Measurements from ENCODE around the gene YIF1B.

Gene YIF1B

GRCh38 chr19:38303517-38304351 is 12.0 kb downstream of the YIF1B start, which contains the start of gene C19orf33:
Gene C19orf33 (plus strand): TSS chr19:38304251. CDS start chr19:38304262, 11 bp downstream.
- no peak for DNase-seq

DNA sequence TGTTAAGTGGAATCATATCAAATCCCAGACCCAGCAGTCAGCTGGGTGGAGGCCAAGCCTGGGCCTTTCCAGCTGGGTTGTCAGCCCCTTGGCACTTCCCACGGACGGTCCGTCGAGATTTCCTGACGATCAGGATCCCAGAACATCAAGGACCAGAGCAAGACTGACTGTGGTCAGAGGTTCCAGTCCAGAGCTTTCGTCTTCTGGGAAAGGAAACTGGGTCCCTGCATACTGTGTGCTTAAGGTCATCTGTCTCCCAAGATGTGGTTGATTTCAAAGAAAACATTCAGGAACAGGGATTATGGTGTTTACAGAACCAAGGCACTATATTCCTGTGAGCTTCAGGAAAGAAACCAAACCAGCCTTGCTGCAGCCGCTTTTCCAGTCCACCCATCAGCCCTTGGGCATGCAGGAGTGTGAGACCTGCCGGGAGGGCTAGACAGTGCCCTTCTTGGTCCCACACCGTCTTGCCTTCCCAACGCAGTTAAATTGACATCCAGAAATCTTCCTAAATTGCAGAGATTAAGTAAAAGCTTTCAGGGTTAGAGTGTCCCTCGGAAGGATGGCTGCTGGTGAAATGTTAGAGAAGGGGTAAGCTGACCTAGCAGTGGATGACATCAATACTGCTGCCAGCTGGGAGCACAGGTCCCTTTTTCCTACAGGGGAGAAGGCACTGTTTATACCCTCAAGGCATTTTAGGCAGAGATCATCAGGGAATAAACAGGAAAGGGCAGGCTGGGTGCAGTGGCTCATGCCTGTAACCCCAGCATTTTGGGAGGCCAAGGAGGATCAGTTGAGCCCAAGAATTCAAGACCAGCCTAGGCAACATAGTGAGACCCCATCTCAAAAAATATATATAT is 16.7 kb downstream of the YIF1B start:
- DNase-seq = no peak

DNA sequence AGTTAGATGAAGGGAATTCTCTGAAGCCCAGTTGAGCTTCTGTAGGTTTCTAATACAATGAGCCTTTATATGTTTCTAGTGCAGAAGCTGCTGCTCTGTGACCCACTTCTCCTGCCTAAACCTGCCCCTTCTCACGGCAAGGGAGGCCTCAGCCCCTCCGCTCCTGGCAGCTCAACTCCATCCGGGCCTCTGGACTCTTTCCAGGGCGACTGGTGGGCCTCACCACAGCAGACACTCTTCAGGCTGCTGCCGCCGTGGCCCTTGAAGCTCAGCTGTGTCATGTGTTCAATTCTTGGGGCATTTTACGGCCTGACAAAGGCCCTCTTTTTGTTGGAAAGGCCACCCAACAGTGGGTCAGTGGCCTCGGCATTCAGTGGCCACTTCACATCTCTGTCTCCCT is 21.7 kb downstream of the YIF1B start:
- no peak for DNase-seq

DNA sequence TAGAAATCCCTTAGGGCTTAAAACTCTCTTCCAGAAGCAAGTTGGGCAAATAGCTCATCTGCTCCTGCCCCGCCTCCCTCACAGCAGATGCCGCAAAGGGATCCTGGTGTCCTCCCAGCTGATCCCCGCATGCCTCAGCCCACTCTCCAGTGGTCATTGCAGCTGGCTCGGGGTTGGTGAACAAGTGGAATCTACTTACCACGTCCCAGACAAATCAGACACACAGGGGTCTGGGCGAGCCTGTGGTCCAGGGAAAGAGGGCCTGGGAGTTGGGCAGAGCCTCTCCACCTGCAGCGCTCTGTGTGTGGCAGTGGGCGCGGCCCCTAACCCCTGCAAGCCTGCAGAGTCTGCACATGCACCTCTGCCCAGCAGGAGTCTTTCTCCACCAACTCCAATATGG is 22.5 kb downstream of the YIF1B start:
- DNase-seq = no peak

GRCh38 chr19:38291855-38292254 is 23.9 kb downstream of the YIF1B start:
- DNase-seq = no peak

DNA sequence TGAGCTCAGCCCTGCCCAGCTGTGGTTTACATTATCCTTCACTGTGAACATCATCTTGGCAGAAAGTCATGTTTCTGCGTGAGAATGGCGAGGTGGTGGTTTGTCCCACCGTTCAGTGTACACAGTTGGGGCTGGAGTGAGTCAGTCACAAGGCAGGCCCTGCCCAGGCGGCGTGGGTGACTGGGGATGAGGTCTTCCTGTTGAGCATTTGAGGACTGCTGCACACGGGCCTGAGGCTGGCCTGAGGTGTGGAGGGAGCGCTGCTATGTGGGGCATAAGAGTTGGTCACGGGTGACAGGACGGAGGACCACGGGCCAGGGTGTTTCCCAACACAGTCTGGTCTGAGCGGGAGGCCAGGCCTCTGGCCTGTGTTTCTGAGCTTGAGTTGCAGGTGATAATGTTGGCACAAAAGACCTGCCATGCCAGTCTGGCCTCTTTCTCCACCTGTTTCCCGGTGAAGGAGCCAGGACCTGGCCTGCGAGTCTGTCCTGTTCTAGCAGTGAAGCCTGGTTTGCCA is 25.1 kb downstream of the YIF1B start:
- no peak for DNase-seq

- DNase-seq = no peak
These were observed 25.8 kb downstream of the YIF1B start for GRCh38 chr19:38289955-38290354.

DNA sequence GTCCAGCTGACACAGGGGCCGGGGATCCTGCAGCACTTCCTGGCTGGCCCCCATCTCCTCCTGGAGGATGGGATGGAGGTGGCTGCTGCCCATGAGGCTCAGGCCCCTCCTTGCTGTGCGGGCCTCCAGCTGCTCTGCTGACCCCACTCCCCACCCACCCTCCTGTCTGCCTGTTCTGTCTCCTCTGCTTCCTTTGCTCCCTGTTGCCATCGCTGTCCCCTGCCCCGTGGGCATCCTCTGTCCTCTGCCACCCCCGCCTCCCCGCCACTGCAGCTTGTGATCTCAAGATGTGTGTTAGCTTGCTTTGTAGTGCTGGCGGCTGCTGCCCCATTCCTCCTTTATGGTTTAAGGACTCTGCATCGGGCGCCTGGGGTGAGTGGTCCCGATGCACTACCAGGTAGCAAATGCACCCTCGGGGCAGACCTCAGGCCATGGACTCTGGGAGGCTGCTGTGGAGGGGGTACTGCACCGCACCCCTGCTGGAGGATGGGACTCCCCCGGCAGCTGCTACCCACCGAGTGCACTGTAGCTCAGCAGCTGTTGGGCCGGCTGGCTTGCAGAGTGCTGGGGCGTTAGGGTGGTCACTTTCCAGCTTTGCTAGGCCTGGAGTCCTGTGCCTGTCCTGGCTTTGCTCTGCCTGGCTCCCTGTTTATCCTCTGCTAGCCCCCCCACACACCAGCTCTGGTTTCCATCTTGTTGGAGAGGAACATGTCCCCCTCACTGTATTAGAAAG is 27.5 kb downstream of the YIF1B start:
- no peak for DNase-seq

DNA sequence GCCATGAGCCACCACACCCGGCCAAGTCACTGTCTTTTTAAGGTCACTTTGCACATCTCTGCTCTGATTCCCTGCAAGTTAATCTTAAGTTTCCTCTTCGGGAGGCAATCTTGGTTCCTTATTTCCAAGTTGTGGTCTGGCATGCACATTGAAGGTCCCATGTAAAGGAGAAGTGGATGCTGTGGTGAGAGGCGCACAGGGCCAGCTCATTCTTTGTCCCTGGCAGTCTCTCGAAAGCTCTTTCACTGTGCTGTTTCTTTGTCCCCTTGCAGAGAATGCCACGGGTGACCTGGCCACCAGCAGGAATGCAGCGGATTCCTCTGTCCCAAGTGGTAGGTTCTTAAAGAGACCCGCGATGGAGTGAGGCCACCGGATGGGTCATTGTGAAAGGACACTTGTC is 28.1 kb downstream of the YIF1B start:
- DNase-seq = no peak

- no peak for DNase-seq
These were observed 30.2 kb downstream of the YIF1B start for GRCh38 chr19:38285567-38285966.

DNA sequence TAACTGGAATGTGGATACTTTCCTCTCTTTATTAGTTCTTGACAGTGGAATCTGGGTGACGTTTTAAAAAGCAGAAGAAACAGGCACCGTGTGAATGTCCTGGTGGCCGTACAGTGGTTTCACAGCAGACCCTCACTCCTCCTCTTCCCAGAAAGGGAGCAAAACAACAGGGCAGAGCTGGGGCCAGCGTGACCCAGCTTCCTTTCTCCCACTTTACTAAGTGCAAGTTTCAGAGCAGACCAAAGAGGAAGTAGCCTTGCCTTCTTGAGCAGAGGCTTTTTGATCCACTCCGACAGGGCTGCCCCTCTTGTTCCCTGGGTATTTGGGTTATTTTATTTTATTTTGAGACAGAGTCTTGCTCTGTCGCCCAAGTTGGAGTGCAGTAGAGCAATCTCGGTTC is 31.3 kb downstream of the YIF1B start:
- DNase-seq = no peak

- no peak for DNase-seq
These were observed 32.5 kb downstream of the YIF1B start for GRCh38 chr19:38283271-38283670.

DNA sequence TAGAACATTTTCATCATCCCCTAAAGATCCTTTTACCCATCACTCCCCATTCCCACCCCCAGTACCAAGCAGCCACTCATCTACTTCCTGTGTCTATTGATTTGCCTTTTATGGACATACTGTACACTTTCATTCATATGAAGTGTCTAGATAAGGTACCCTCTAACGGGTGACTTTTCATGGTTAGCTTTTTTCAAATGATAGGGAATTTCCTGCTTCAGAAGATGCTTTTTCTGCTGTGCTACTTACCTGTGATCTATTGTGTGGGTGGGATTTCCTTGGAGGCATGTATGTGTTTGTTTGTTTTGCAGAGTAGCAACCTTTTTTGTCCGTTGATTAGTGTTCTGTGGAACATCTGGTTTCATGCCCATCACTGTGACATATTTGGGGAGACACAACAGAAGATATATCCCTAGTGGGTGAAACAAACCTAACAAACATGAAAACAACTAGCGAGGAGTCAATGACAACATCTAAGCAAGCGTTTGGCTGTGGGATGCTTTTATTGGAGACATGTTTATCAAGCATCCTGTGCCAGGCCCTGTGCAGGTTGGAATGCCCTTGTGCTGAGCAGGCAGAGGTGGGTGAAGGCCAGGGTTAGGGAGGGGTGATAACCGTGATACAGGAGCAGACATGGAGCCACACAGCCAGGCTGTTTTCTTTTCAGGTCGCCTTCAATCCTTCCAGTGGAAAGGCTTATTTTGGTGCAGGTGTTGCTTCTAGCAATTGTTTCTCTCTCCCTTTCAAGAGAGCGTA is 33.8 kb downstream of the YIF1B start:
- no peak for DNase-seq

GRCh38 chr19:38280030-38280921 is 35.5 kb downstream of the YIF1B start:
- no peak for DNase-seq

DNA sequence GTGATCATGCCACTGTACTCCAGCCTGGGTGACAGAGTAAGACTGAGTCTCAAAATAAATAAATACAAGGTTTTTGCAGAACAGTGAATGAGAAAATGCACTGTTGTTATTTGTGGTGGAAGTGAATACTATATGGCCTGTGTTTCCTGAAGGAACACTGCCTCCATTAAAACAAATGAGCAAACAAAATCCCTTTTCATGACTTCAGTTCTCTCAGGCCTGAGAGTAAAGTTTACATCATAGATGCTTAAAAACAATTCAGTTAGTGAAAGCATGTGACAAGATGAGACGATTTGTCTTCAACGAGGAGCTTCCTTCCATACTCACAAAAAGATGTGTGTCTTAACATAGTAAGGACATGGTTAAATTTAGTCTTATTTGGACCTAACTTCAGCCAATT is 37.0 kb downstream of the YIF1B start:
- no peak for DNase-seq

GRCh38 chr19:38277969-38278680 is 37.6 kb downstream of the YIF1B start:
- DNase-seq = no peak

- DNase-seq = no peak
These were observed 38.2 kb downstream of the YIF1B start for GRCh38 chr19:38277549-38277948.

DNA sequence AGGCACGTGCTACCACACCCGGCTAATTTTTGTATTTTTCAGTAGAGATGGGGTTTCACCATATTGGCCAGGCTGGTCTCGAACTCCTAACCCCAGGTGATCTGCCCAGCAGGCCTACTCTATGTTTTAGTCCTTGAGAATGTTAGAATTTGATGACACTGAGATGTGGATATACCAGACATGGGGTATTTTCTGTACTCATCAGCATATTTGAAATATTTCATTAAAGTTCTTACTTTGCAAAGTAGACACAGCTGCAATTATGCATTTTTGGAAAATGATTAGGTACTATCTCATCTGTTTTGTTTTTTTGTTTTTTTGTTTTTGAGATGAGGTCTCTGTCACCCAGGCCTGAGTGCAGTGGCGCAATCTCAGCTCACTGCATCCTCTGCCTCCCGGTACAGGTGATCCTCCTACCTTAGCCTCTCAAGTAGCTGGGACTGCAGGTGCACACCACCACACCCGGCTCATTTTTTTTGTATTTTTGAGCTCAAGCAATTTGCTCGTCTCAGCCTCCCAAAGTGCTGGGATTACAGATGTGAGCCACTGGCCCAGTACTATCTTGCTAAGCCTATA is 38.7 kb downstream of the YIF1B start:
- DNase-seq = no peak

DNA sequence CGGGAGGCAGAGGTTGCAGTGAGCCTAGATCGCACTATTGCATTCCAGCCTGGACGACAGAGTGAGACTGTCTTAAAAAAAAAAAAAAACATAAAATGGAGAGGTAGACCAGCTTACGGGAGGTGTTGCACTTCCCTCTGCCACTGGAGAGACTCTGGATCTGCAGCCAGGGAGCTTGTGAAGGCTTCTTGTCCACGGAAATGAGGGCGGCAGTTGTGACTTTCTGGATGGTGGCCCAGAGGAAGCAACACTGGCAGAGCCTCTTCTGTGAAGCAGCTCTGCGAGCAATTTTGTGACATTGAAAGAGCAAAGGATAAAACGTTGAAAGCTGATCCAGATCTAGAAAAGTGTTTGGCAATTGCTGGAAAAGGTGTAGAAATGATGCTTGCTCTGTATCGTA is 41.0 kb downstream of the YIF1B start:
- DNase-seq = no peak

- DNase-seq = no peak
These were observed 42.2 kb downstream of the YIF1B start for GRCh38 chr19:38273499-38273898.
